Measurements from ENCODE around the gene PDE6B. TPM values are rescaled to one million over a fixed set of nuclear protein-coding genes. Genes with fewer than 3 reads are reported as not detected.
A peak's percentile ranks its signal among the peaks of the same experiment; 100 is the strongest.

The PDE6B gene
- total and polyA plus RNA-seq, 4 donors: 1.1 to 4.0 (median 2.1) TPM

DNA sequence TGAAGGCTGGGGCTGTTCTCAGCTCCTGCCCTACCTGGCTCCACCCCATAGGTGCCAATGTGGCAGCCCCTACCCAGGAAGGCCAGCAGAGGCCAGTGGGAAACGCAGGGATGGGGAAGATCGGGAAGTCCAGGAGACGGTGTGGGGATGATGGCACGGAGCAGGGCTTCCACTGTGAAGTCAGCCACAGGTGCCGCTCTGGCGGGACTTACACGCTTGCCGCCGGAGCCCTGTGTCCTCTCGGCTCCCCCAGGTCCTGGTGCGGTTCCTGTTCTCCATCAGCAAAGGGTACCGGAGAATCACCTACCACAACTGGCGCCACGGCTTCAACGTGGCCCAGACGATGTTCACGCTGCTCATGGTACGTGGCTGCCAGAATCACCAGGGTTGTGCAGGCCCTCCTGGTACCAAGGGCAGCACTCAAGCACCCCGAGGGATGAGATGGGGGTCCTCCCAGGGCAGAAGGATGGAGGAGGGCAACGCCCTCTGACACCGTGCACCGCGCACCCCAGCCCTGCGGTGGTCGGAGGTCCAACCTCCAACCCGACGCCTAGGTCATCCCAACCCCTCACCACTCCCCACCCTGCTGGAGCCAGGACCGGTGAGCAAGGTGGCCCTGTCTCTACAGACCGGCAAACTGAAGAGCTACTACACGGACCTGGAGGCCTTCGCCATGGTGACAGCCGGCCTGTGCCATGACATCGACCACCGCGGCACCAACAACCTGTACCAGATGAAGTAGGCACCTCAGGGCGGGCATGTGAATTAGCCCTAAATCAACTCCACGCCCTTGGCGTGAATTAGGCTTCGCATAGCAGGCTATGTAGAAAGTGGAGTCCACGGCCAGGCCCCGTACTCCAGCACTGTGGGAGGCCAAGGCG, 36.7 kb downstream of the PDE6B start:
- intact Hi-C loops (cut with DNase I): no loop called here
- no peaks in the 10 kb centered on the region for H3K9me3 ChIP-seq (ENCODE audit: control insufficient read depth, low read length)
- H3K27me3 ChIP-seq (ENCODE audit: control insufficient read depth in 1 of 2, insufficient read depth in 2 of 2, low read length in 1 of 2): no peaks in the 10 kb centered on the region
- peak; percentile 45 to 70 for DNase-seq
- no peak overlapping the region for H3K4me3 ChIP-seq (ENCODE audit: low read length in 2 of 2)
- ATAC-seq (ENCODE audit: low FRiP score): no peak
- no peaks in the 10 kb centered on the region for H3K4me1 ChIP-seq (ENCODE audit: control insufficient read depth in 1 of 2, insufficient read depth in 2 of 2, low read length in 2 of 2)
- H3K36me3 ChIP-seq (ENCODE audit: control insufficient read depth in 1 of 2, insufficient read depth in 2 of 2, low read length in 1 of 2): no peaks in the 10 kb centered on the region
- 97% methylated on average over 41 to 42 of the region's 42 CpGs for WGBS, 2 donors
- H3K27ac ChIP-seq (ENCODE audit: low read depth in 1 of 2, low read length in 2 of 2): no peak overlapping the region

DNA sequence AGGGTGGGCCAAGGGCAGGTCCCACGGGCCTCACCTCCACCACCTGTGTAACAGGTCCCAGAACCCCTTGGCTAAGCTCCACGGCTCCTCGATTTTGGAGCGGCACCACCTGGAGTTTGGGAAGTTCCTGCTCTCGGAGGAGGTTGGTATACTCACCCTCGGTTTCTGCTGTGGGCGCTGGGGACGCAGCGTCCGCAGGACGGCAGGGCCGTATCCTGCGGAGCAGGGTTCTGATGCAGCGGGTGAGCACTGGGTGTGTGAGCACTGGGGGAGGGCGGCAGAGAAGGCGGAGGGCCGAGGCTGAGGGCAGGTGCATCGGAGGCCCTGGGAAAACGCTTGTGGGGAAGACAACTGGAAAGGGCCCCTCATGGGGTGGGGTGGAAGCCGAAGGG, 37.7 kb downstream of the PDE6B start:
- no peaks in the 10 kb centered on the region for H3K9me3 ChIP-seq (ENCODE audit: control insufficient read depth, low read length)
- intact Hi-C loops (cut with DNase I): no loop called here
- H3K4me1 ChIP-seq (ENCODE audit: control insufficient read depth in 1 of 2, insufficient read depth in 2 of 2, low read length in 2 of 2): no peaks in the 10 kb centered on the region
- no peaks in the 10 kb centered on the region for H3K36me3 ChIP-seq (ENCODE audit: control insufficient read depth in 1 of 2, insufficient read depth in 2 of 2, low read length in 1 of 2)
- peak in 1 of 2 donors; percentile 71 for DNase-seq
- H3K4me3 ChIP-seq (ENCODE audit: low read length in 2 of 2): peak overlapping the region in 1 of 2 donors; percentile 9
- H3K27me3 ChIP-seq (ENCODE audit: control insufficient read depth in 1 of 2, insufficient read depth in 2 of 2, low read length in 1 of 2): no peaks in the 10 kb centered on the region
- WGBS, 2 donors: 26 to 34% methylated on average over 20 of the region's 20 CpGs
- ATAC-seq (ENCODE audit: low FRiP score): no peak
- no peak overlapping the region for H3K27ac ChIP-seq (ENCODE audit: low read depth in 1 of 2, low read length in 2 of 2)

DNA sequence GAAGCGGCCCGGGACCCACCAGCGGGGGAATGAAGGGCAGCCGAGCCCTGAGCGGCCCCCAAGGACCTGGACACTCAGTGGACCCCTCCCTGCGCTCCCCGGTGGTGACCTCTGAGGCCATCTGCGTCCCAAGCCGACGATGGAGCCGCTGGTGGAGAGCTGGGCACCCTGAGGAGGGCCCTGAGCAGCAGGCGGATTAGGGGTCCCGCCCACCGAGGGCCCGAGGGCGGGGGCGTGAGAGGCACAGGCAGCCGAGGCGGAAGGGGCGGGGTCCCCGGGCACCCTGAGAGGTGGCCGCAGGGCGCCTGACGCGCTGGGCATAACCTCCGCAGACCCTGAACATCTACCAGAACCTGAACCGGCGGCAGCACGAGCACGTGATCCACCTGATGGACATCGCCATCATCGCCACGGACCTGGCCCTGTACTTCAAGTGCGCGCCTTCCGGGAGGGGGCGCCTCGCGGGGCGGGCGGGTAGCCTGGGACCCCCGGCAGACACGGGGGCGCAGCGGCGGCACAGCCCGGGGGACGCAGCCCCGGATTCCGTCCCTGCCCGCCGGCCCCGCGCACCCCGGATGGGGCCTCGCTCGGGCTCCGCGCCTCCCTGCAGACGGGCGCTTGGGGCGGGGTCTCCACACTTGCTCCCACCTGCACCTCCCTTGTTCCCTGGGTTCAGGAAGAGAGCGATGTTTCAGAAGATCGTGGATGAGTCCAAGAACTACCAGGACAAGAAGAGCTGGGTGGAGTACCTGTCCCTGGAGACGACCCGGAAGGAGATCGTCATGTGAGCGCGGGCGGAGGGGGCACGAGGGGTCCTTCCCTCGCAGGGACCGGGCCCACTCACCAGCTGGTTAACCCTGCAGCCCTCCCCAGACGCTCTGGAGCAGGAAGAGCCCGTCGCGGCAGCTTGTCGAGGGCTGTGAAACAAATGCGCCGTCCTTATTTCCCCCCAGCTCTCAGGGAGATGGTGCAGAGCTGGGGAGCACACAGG, 38.4 kb downstream of the PDE6B start:
- Histone ChIP-seq H3K4me1 (ENCODE audit: control insufficient read depth in 1 of 2, insufficient read depth in 2 of 2, low read length in 2 of 2) (no peaks in the 10 kb centered on the region), H3K27ac (ENCODE audit: low read depth in 1 of 2, low read length in 2 of 2) (no peak overlapping the region), H3K9me3 (ENCODE audit: control insufficient read depth, low read length) (no peaks in the 10 kb centered on the region), H3K36me3 (ENCODE audit: control insufficient read depth in 1 of 2, insufficient read depth in 2 of 2, low read length in 1 of 2) (no peaks in the 10 kb centered on the region), H3K4me3 (ENCODE audit: low read length in 2 of 2) (peak overlapping the region; percentile 20 to 39), H3K27me3 (ENCODE audit: control insufficient read depth in 1 of 2, insufficient read depth in 2 of 2, low read length in 1 of 2) (no peaks in the 10 kb centered on the region)
- no peak for ATAC-seq (ENCODE audit: low FRiP score)
- peak; percentile 81 to 82 for DNase-seq
- 2 to 3% methylated on average over 59 to 80 of the region's 80 CpGs for WGBS, 2 donors
- intact Hi-C loops (cut with DNase I): no loop called here

DNA sequence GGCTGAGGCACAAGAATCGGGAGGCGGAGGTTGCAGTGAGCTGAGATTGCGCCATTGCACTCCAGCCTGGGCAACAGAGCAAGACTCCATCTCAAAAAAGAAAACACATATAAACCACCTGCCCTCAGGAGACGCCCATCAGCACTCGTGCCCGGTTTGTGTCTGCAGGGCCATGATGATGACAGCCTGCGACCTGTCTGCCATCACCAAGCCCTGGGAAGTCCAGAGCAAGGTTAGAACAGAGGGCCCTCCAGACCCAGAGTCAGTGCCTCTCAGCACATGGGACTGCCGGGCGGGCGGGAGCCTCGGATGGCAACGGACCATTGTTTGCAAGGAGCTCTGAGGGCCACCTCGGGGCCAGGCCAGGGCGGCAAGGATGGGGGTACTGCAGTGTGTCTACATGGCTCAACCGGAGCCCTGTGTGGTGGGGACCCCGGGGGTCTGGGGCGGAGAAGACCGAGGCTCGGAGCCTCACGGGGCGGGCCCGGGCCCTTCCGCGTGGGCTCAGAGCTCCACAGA, 39.4 kb downstream of the PDE6B start:
- Histone ChIP-seq H3K27ac (ENCODE audit: low read depth in 1 of 2, low read length in 2 of 2) (no peak overlapping the region), H3K36me3 (ENCODE audit: control insufficient read depth in 1 of 2, insufficient read depth in 2 of 2, low read length in 1 of 2) (no peaks in the 10 kb centered on the region), H3K4me3 (ENCODE audit: low read length in 2 of 2) (no peak overlapping the region), H3K4me1 (ENCODE audit: control insufficient read depth in 1 of 2, insufficient read depth in 2 of 2, low read length in 2 of 2) (no peaks in the 10 kb centered on the region), H3K9me3 (ENCODE audit: control insufficient read depth, low read length) (no peaks in the 10 kb centered on the region), H3K27me3 (ENCODE audit: control insufficient read depth in 1 of 2, insufficient read depth in 2 of 2, low read length in 1 of 2) (no peaks in the 10 kb centered on the region)
- no peak for ATAC-seq (ENCODE audit: low FRiP score)
- WGBS, 2 donors: 96% methylated on average over 23 to 24 of the region's 24 CpGs
- DNase-seq: peak; percentile 44 to 55
- intact Hi-C loops (cut with DNase I): no loop called here

DNA sequence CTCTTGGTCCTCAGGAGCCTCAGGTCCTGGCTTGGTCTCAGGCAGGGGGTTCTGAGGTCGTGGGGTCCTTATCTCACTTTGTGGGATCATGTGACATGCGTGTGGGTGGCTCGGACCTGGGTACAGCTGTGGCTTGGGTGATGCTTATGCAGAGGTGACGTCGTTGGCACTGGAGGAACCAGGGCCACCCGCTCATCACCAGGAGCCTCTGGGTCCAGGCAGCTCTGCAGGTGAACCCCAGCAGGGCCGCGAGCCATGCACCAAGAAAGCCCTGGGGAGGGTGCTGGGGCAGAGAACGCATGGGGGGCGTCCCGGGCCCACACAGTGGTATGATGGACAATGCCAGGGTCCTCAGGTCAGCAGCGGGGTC, 40.0 kb downstream of the PDE6B start:
- 84 to 87% methylated on average over 12 of the region's 12 CpGs for WGBS, 2 donors
- DNase-seq (peak; percentile 30 to 72), ATAC-seq (ENCODE audit: low FRiP score) (no peak)
- H3K4me3 ChIP-seq (ENCODE audit: low read length in 2 of 2): no peak overlapping the region
- intact Hi-C loops (cut with DNase I): no loop called here
- no peaks in the 10 kb centered on the region for H3K36me3 ChIP-seq (ENCODE audit: control insufficient read depth in 1 of 2, insufficient read depth in 2 of 2, low read length in 1 of 2)
- no peaks in the 10 kb centered on the region for H3K4me1 ChIP-seq (ENCODE audit: control insufficient read depth in 1 of 2, insufficient read depth in 2 of 2, low read length in 2 of 2)
- no peaks in the 10 kb centered on the region for H3K27me3 ChIP-seq (ENCODE audit: control insufficient read depth in 1 of 2, insufficient read depth in 2 of 2, low read length in 1 of 2)
- no peak overlapping the region for H3K27ac ChIP-seq (ENCODE audit: low read depth in 1 of 2, low read length in 2 of 2)
- no peaks in the 10 kb centered on the region for H3K9me3 ChIP-seq (ENCODE audit: control insufficient read depth, low read length)

DNA sequence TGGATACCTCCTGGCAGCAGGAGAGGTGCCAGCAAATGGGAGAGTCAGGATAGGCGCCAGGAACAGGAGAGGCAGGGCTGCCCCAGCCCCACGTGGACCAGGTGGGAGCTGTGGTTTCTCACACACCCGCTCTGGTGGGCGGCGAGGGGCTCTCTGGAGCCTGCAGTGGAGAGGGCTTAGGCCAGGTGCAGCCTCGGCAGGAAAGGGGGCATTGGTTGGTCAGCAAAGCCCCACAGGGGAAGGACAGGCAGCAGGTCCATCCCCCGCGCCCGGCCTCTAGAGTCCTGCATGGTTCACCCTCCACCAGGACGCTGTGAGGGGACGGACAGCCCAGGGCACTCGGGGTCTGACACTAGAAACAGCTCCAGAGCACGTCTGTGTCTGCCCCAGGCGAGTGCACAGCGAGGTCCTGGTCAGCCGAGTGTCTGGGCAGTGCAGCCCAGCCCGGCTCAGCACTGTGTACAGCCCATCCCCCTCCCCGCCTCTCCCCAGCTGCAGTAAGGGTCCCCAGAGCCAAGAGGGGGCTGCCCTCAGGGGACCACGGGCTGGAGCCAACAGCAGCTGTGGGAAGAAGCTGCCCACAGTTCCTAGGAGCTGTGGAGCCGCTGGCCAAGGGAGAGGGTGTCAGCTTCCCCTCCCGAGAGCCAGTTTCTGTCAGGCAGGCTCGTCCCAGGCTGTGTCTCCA, 40.5 kb downstream of the PDE6B start:
- H3K9me3 ChIP-seq (ENCODE audit: control insufficient read depth, low read length): no peaks in the 10 kb centered on the region
- H3K36me3 ChIP-seq (ENCODE audit: control insufficient read depth in 1 of 2, insufficient read depth in 2 of 2, low read length in 1 of 2): no peaks in the 10 kb centered on the region
- 64 to 74% methylated on average over 20 to 22 of the region's 22 CpGs for WGBS, 2 donors
- H3K27me3 ChIP-seq (ENCODE audit: control insufficient read depth in 1 of 2, insufficient read depth in 2 of 2, low read length in 1 of 2): no peaks in the 10 kb centered on the region
- H3K4me1 ChIP-seq (ENCODE audit: control insufficient read depth in 1 of 2, insufficient read depth in 2 of 2, low read length in 2 of 2): no peaks in the 10 kb centered on the region
- DNase-seq (peak in 1 of 2 donors; percentile 47), ATAC-seq (ENCODE audit: low FRiP score) (no peak)
- H3K27ac ChIP-seq (ENCODE audit: low read depth in 1 of 2, low read length in 2 of 2): no peak overlapping the region
- intact Hi-C loops (cut with DNase I): no loop called here
- H3K4me3 ChIP-seq (ENCODE audit: low read length in 2 of 2): no peak overlapping the region

DNA sequence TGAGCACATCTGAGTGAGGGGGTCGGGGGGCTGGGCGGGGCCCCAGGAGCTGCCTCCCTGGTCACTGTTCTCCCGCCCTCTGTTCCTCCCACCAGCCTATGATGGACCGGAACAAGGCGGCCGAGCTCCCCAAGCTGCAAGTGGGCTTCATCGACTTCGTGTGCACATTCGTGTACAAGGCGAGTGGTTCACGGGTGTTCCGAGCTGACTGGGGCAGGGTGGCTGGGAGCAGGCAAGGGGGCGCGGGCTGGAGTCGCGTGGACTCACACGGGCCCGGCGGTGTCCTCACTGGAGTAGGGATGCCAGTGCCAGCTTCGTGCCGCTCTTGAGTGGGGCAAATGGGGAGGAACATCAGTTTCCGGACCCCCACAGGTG, 41.0 kb downstream of the PDE6B start:
- H3K27ac ChIP-seq (ENCODE audit: low read depth in 1 of 2, low read length in 2 of 2): no peak overlapping the region
- intact Hi-C loops (cut with DNase I): no loop called here
- DNase-seq (peak in 1 of 2 donors; percentile 50), ATAC-seq (ENCODE audit: low FRiP score) (no peak)
- no peaks in the 10 kb centered on the region for H3K36me3 ChIP-seq (ENCODE audit: control insufficient read depth in 1 of 2, insufficient read depth in 2 of 2, low read length in 1 of 2)
- 81 to 84% methylated on average over 19 to 22 of the region's 22 CpGs for WGBS, 2 donors
- H3K4me3 ChIP-seq (ENCODE audit: low read length in 2 of 2): no peak overlapping the region
- H3K9me3 ChIP-seq (ENCODE audit: control insufficient read depth, low read length): no peaks in the 10 kb centered on the region
- no peaks in the 10 kb centered on the region for H3K27me3 ChIP-seq (ENCODE audit: control insufficient read depth in 1 of 2, insufficient read depth in 2 of 2, low read length in 1 of 2)
- no peaks in the 10 kb centered on the region for H3K4me1 ChIP-seq (ENCODE audit: control insufficient read depth in 1 of 2, insufficient read depth in 2 of 2, low read length in 2 of 2)

DNA sequence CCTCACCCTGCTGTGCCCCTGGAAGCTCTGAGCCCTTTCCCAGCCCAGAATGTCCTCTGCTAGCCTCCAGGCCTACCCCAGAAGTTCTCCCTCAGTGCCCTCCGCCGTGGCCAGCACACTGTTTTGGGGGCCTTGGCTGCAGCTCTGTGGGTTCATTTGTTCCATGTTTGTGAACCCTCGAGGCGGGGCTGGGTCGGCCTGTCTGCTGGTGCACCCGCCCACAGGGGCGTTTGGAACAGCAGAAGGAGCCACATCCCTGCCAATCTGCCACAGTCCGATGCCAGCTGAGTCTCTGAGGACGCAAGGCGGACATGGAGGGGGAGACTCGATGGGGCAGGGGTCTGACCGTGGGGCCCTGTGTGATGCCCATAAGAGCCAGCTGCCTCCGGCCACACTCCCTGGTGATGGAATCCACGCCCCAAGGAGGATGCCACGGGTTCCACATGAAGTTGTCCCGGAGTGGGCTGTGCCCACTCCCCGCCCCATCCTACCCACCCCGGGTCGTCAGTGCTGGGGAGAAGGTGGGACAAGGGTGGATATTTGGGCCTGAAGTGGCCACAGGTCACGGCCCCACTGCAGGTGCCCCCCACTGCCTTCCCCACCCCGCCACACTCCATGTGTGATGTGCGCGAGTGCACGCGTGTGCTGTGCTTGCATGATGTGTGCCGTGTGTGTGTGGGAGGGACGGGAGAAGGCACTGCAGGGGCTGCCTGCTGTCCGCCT, 41.6 kb downstream of the PDE6B start:
- peak in 1 of 2 donors; percentile 42 for DNase-seq
- intact Hi-C loops (cut with DNase I): no loop called here
- ATAC-seq (ENCODE audit: low FRiP score): no peak
- no peaks in the 10 kb centered on the region for H3K9me3 ChIP-seq (ENCODE audit: control insufficient read depth, low read length)
- no peak overlapping the region for H3K4me3 ChIP-seq (ENCODE audit: low read length in 2 of 2)
- H3K27me3 ChIP-seq (ENCODE audit: control insufficient read depth in 1 of 2, insufficient read depth in 2 of 2, low read length in 1 of 2): no peaks in the 10 kb centered on the region
- no peaks in the 10 kb centered on the region for H3K4me1 ChIP-seq (ENCODE audit: control insufficient read depth in 1 of 2, insufficient read depth in 2 of 2, low read length in 2 of 2)
- no peaks in the 10 kb centered on the region for H3K36me3 ChIP-seq (ENCODE audit: control insufficient read depth in 1 of 2, insufficient read depth in 2 of 2, low read length in 1 of 2)
- WGBS, 2 donors: 78 to 80% methylated on average over 27 to 28 of the region's 28 CpGs
- H3K27ac ChIP-seq (ENCODE audit: low read depth in 1 of 2, low read length in 2 of 2): no peak overlapping the region
